HCT116 (cell line): Measurements from ENCODE around the gene ZNF438. TPM values are rescaled to one million over a fixed set of nuclear protein-coding genes. Genes with fewer than 3 reads are reported as not detected.

ENCODE experiments used
- ATAC-seq: fragments of 200-7000 bp; cut with Tn5 transposase; 2 replicates; pipeline ENCODE4 v1.9.1; 2020; ENCODE audit warnings: mild to moderate bottlenecking, moderate library complexity
- BruUV-seq: library from RNA; stranded (reverse); fragments of 400-500 nt; replicated peaks from 2 replicates; lab custom pipeline; 2021; lab: Mats Ljungman, UMichigan
- CTCF ChIA-PET: fragments of 300-600 bp; sonication (Branson Sonifier 250); formaldehyde crosslinking; loops from one replicate; lab custom pipeline; 2021; ENCODE audit warnings: antibody characterized with exemption; lab: Charles Lee
- POLR2A ChIA-PET: fragments of 300-600, 350-600 bp; sonication (Branson Sonifier 250); formaldehyde crosslinking; loops from one replicate; lab custom pipeline; 2021; ENCODE audit warnings: antibody characterized with exemption; lab: Charles Lee
- RAD21 ChIA-PET, 2 experiments: fragments of 300-600 bp; sonication (Branson Sonifier 250); formaldehyde crosslinking; loops; one replicate each; lab custom pipeline; 2023; ENCODE audit warnings: low total read pairs in 2 of 2; ENCODE audit not compliant: uncharacterized antibody in 2 of 2, unreplicated experiment in 2 of 2, low non-redundant PET in 1 of 2; lab: Charles Lee
- DNase-seq: peaks from one replicate; pipeline ENCODE4 v3.0.0-alpha.2; 2010; ENCODE audit warnings: low read depth, low spot score
- H2AFZ ChIP-seq: fragments of 200-600 bp; shearing (Covaris generic), sonication (generic); 2 replicates; pipeline ENCODE4 v1.6.1; 2017; ENCODE audit warnings: low read depth, mixed run types, mixed read lengths, antibody characterized with exemption, low read length; ENCODE audit not compliant: poor library complexity, severe bottlenecking
- H3K27ac ChIP-seq: 2 replicates; pipeline ENCODE4 v1.5.1; 2012; ENCODE audit warnings: low read depth, low read length
- H3K27me3 ChIP-seq: fragments of 200-600 bp; sonication (generic); 2 replicates; pipeline ENCODE4 v1.6.1; 2016; ENCODE audit warnings: mixed run types, low read length, mixed read lengths; ENCODE audit not compliant: insufficient read depth
- H3K36me3 ChIP-seq, 2 experiments: fragments of 200-500 bp in 1 of 2; fragments of 200-600 bp in 1 of 2; sonication (Bioruptor generic) in 1 of 2; sonication (generic) in 1 of 2; 2 replicates each; pipeline versions ENCODE4 v1.5.1 to v1.6.1; 2014 to 2016; ENCODE audit warnings: low read length in 2 of 2, inconsistent platforms in 1 of 2, mixed read lengths in 1 of 2, mixed run types in 1 of 2; ENCODE audit not compliant: insufficient read depth in 2 of 2, control insufficient read depth in 1 of 2
- H3K4me1 ChIP-seq, 2 experiments: fragments of 200-600 bp in 1 of 2; sonication (generic) in 1 of 2; 2 replicates each; pipeline versions ENCODE4 v1.5.1 to v1.6.1; 2012 to 2017; ENCODE audit warnings: low read length in 2 of 2, inconsistent platforms in 1 of 2, mild to moderate bottlenecking in 1 of 2, mixed read lengths in 1 of 2, mixed run types in 1 of 2, moderate library complexity in 1 of 2; ENCODE audit not compliant: insufficient read depth in 2 of 2, control insufficient read depth in 1 of 2
- H3K4me2 ChIP-seq: fragments of 200-600 bp; sonication (generic); 2 replicates; pipeline ENCODE4 v1.6.1; 2017; ENCODE audit warnings: mixed run types, low read length, mixed read lengths
- H3K4me3 ChIP-seq, 2 experiments: fragments of 200-600 bp in 1 of 2; sonication (generic) in 1 of 2; replicated peaks in 1 of 2; 2 replicates each; pipeline ENCODE4 v1.5.1; 2011 to 2016; ENCODE audit warnings: low read length in 2 of 2, control low read depth in 1 of 2, low read depth in 1 of 2, mild to moderate bottlenecking in 1 of 2, mixed read lengths in 1 of 2, mixed run types in 1 of 2
- H3K79me2 ChIP-seq: fragments of 200-600 bp; sonication (generic); 2 replicates; pipeline ENCODE4 v1.6.1; 2017; ENCODE audit warnings: mild to moderate bottlenecking, mixed run types, low read length, moderate library complexity, mixed read lengths; ENCODE audit not compliant: insufficient read depth
- H3K9ac ChIP-seq: fragments of 200-600 bp; sonication (generic); 2 replicates; pipeline ENCODE4 v1.6.1; 2016; ENCODE audit warnings: low read length, mixed read lengths
- H3K9me2 ChIP-seq: fragments of 200-600 bp; sonication (generic), shearing (Covaris generic); 2 replicates; pipeline ENCODE4 v1.6.1; 2017; ENCODE audit warnings: mixed run types, mild to moderate bottlenecking, moderate library complexity; ENCODE audit not compliant: insufficient read depth
- H3K9me3 ChIP-seq, 2 experiments: fragments of 200-500 bp in 1 of 2; fragments of 200-600 bp in 1 of 2; sonication (Bioruptor generic) in 1 of 2; sonication (generic) in 1 of 2; 2 replicates each; pipeline ENCODE4 v1.6.1; 2014 to 2017; ENCODE audit warnings: low read length in 2 of 2, mixed read lengths in 2 of 2, inconsistent platforms in 1 of 2, low read depth in 1 of 2, mild to moderate bottlenecking in 1 of 2, mixed run types in 1 of 2, moderate library complexity in 1 of 2; ENCODE audit not compliant: control insufficient read depth in 1 of 2, insufficient read depth in 1 of 2
- H4K20me1 ChIP-seq: fragments of 200-600 bp; sonication (generic), shearing (Covaris generic); 2 replicates; pipeline ENCODE4 v1.6.1; 2017; ENCODE audit warnings: mixed run types, mild to moderate bottlenecking, moderate library complexity; ENCODE audit not compliant: insufficient read depth
- CBX3 ChIP-seq: IDR thresholded peaks from 2 replicates; pipeline ENCODE4 v1.6.1; 2012; ENCODE audit warnings: low read depth
- CEBPB ChIP-seq: IDR thresholded peaks from 2 replicates; pipeline ENCODE4 v1.6.1; 2012; ENCODE audit warnings: low read depth
- EGR1 ChIP-seq: IDR thresholded peaks from 2 replicates; pipeline ENCODE4 v1.6.1; 2012; ENCODE audit warnings: low read depth
- ELF1 ChIP-seq: IDR thresholded peaks from 2 replicates; pipeline ENCODE4 v1.6.1; 2012; ENCODE audit warnings: low read depth, borderline replicate concordance
- EZH2phosphoT487 ChIP-seq: fragments of 200-600 bp; IDR thresholded peaks from 2 replicates; pipeline ENCODE4 v1.6.1; 2018; ENCODE audit warnings: antibody characterized with exemption, borderline replicate concordance
- JUND ChIP-seq: IDR thresholded peaks from 2 replicates; pipeline ENCODE4 v1.6.1; 2012
- POLR2AphosphoS5 ChIP-seq: IDR thresholded peaks from 2 replicates; pipeline ENCODE4 v1.6.1; 2011; ENCODE audit warnings: mild to moderate bottlenecking, low read depth, low read length, moderate library complexity
- SIN3A ChIP-seq: IDR thresholded peaks from 2 replicates; pipeline ENCODE4 v1.6.1; 2012; ENCODE audit warnings: low read depth
- SP1 ChIP-seq: IDR thresholded peaks from 2 replicates; pipeline ENCODE4 v1.6.1; 2012; ENCODE audit warnings: low read depth
- SRF ChIP-seq: IDR thresholded peaks from 2 replicates; pipeline ENCODE4 v1.6.1; 2012; ENCODE audit warnings: low read depth
- TCF7L2 ChIP-seq: IDR thresholded peaks from 2 replicates; pipeline ENCODE4 v1.7.0; 2011; ENCODE audit warnings: borderline replicate concordance, inconsistent platforms; ENCODE audit not compliant: insufficient read depth, insufficient read length; ENCODE audit errors: extremely low read depth
- YY1 ChIP-seq: IDR thresholded peaks from 2 replicates; pipeline ENCODE4 v1.6.1; 2011; ENCODE audit warnings: low read length, low read depth, moderate library complexity, mild to moderate bottlenecking; ENCODE audit not compliant: insufficient replicate concordance; ENCODE audit errors: extremely low read depth
- ZFX ChIP-seq: fragments of 450-650 bp; IDR thresholded peaks from 2 replicates; pipeline ENCODE4 v1.6.1; 2017
- ZNF274 ChIP-seq: fragments of 200-500 bp; sonication (Bioruptor generic); IDR thresholded peaks from 2 replicates; pipeline ENCODE4 v1.6.1; 2014; ENCODE audit warnings: mild to moderate bottlenecking, low read depth, low read length, inconsistent platforms
- intact Hi-C: fragments of 100-400 bp; cut with micrococcal nuclease; formaldehyde crosslinking; loops from 2 replicates; pipeline ENCODE4 v1.10.0; 2022
- total RNA-seq: library from RNA; stranded (reverse); gene quantifications from one replicate; pipeline ENCODE4 v1.2.1, GENCODE V29; 2021; ENCODE audit not compliant: unreplicated experiment
- TF ChIP-seq, protein P1 (sequence below): IDR thresholded peaks from 2 replicates; pipeline ENCODE4 v1.6.1; 2012
- TF ChIP-seq, protein P2 (sequence below), 3 experiments: fragments of 200-600 bp in 1 of 3; sonication (generic) in 1 of 3; IDR thresholded peaks in 2 of 3; conservative IDR thresholded peaks in 1 of 3; 2 replicates each; pipeline ENCODE4 v1.5.1; 2012 to 2017; ENCODE audit warnings: low read depth in 2 of 3, low read length in 2 of 3, antibody characterized with exemption in 1 of 3, borderline replicate concordance in 1 of 3, control low read depth in 1 of 3, mild to moderate bottlenecking in 1 of 3, mixed read lengths in 1 of 3, mixed run types in 1 of 3, moderate library complexity in 1 of 3; ENCODE audit not compliant: insufficient read depth in 1 of 3
- TF ChIP-seq, protein P3 (sequence below): IDR thresholded peaks from 2 replicates; pipeline ENCODE4 v1.6.1; 2011; ENCODE audit warnings: mild to moderate bottlenecking, low read length, moderate library complexity; ENCODE audit not compliant: insufficient replicate concordance; ENCODE audit errors: extremely low read depth

Gene ZNF438
- total RNA-seq, 1 experiment from 2014 or later: 3.3 TPM

DNA sequence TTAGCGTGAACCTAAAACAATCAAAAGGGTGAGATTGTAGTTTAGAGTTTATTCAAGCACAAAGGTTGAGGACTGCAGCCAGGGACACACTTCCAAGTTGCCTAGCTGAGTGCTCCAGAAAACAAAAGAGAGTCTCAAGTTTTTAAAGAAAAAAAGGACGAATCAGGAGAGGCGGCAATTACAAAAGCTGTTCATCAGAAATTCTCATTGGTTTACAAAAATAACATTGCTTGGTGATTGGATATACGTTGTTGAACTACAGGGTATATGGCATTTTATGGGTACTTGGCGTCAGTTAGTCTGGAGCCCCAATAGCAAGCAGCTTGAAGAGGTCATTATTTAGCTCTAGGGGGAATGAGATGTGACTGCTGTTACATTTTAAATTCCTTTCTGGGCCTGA is 11.5 kb downstream of the ZNF438 start:
- no peak for TF ChIP-seq SRF
- TF ChIP-seq ZFX: no peak
- TF ChIP-seq CBX3: no peak
- no peak for TF ChIP-seq EZH2phosphoT487
- no peak for TF ChIP-seq SIN3A
- TF ChIP-seq TCF7L2: no peak
- TF ChIP-seq EGR1: no peak
- TF ChIP-seq ELF1: no peak
- TF ChIP-seq, protein P1, sequence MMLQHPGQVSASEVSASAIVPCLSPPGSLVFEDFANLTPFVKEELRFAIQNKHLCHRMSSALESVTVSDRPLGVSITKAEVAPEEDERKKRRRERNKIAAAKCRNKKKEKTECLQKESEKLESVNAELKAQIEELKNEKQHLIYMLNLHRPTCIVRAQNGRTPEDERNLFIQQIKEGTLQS: no peak
- TF ChIP-seq, protein P2, sequence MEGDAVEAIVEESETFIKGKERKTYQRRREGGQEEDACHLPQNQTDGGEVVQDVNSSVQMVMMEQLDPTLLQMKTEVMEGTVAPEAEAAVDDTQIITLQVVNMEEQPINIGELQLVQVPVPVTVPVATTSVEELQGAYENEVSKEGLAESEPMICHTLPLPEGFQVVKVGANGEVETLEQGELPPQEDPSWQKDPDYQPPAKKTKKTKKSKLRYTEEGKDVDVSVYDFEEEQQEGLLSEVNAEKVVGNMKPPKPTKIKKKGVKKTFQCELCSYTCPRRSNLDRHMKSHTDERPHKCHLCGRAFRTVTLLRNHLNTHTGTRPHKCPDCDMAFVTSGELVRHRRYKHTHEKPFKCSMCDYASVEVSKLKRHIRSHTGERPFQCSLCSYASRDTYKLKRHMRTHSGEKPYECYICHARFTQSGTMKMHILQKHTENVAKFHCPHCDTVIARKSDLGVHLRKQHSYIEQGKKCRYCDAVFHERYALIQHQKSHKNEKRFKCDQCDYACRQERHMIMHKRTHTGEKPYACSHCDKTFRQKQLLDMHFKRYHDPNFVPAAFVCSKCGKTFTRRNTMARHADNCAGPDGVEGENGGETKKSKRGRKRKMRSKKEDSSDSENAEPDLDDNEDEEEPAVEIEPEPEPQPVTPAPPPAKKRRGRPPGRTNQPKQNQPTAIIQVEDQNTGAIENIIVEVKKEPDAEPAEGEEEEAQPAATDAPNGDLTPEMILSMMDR (IDR thresholded peaks at IDR 0.05 in 2 of 3, conservative IDR thresholded peaks at IDR 0.05 in 1 of 3; ENCODE audit: borderline replicate concordance in 1 of 3, insufficient read depth in 1 of 3, low read depth in 2 of 3, low read length in 2 of 3): no peak
- no peak for TF ChIP-seq CEBPB
- TF ChIP-seq, protein P3, sequence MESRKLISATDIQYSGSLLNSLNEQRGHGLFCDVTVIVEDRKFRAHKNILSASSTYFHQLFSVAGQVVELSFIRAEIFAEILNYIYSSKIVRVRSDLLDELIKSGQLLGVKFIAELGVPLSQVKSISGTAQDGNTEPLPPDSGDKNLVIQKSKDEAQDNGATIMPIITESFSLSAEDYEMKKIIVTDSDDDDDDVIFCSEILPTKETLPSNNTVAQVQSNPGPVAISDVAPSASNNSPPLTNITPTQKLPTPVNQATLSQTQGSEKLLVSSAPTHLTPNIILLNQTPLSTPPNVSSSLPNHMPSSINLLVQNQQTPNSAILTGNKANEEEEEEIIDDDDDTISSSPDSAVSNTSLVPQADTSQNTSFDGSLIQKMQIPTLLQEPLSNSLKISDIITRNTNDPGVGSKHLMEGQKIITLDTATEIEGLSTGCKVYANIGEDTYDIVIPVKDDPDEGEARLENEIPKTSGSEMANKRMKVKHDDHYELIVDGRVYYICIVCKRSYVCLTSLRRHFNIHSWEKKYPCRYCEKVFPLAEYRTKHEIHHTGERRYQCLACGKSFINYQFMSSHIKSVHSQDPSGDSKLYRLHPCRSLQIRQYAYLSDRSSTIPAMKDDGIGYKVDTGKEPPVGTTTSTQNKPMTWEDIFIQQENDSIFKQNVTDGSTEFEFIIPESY: no peak
- TF ChIP-seq SP1: no peak
- TF ChIP-seq YY1: no peak
- TF ChIP-seq POLR2AphosphoS5: no peak
- TF ChIP-seq ZNF274: no peak
- no peak for TF ChIP-seq JUND
- no peak for ATAC-seq
- H3K9ac ChIP-seq: no peak overlapping the region
- no peaks in the 10 kb centered on the region for H3K79me2 ChIP-seq
- H2AFZ ChIP-seq: no peak overlapping the region
- H3K27ac ChIP-seq: no peak overlapping the region
- no peaks in the 10 kb centered on the region for H3K9me3 ChIP-seq
- DNase-seq: no peak
- H3K4me2 ChIP-seq: no peak overlapping the region
- RAD21 ChIA-PET: no interaction called here
- H3K4me1 ChIP-seq: no peaks in the 10 kb centered on the region
- intact Hi-C loops: no loop called here
- H3K9me2 ChIP-seq: no peaks in the 10 kb centered on the region
- POLR2A ChIA-PET: no interaction called here
- CTCF ChIA-PET: no interaction called here
- H4K20me1 ChIP-seq: no peaks in the 10 kb centered on the region
- H3K27me3 ChIP-seq: no peaks in the 10 kb centered on the region
- BruUV-seq: no TSS peak
- no peak overlapping the region for H3K4me3 ChIP-seq
- no peaks in the 10 kb centered on the region for H3K36me3 ChIP-seq
